NOMO-1 (cell line): Measurements from ENCODE around the gene LCE1F.

Source experiments
- DNase-seq, 2 experiments: peaks; one replicate each; lab custom pipeline; 2025; ENCODE audit not compliant: unreplicated experiment in 2 of 2; lab: John Stamatoyannopoulos, UW

LCE1F gene

DNA sequence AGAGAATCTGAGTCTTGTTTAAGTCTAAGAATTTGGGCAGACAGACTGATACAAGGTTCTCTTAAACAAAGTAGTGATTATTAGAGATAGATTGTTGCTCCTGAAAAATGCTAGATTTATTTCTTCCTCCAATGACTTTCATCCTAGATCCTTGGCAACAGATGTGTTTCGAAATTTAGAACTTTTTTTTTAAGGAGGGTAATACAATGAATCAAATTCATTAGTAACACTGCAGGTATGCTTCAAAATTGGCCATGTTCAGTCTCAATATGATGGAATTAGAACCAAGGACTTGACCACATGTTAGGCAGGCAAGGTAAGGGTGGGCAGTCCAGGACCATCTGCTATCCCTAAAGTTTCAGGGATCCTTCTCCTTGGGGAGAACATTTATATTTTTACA lies 4.5 kb upstream of the LCE1F start:
- DNase-seq: no peak

DNA sequence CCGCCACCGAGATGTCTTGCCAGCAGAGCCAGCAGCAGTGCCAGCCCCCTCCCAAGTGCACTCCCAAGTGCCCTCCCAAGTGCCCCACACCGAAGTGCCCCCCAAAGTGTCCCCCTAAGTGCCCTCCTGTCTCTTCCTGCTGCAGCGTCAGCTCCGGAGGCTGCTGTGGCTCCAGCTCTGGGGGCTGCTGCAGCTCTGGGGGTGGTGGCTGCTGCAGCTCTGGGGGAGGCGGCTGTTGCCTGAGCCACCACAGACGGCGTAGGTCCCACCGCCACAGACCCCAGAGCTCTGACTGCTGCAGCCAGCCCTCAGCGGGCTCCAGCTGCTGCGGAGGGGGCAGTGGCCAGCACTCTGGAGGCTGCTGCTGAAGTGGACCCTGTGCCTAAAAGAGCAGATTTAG lies 1.4 kb downstream of the LCE1F start:
- DNase-seq: no peak

DNA sequence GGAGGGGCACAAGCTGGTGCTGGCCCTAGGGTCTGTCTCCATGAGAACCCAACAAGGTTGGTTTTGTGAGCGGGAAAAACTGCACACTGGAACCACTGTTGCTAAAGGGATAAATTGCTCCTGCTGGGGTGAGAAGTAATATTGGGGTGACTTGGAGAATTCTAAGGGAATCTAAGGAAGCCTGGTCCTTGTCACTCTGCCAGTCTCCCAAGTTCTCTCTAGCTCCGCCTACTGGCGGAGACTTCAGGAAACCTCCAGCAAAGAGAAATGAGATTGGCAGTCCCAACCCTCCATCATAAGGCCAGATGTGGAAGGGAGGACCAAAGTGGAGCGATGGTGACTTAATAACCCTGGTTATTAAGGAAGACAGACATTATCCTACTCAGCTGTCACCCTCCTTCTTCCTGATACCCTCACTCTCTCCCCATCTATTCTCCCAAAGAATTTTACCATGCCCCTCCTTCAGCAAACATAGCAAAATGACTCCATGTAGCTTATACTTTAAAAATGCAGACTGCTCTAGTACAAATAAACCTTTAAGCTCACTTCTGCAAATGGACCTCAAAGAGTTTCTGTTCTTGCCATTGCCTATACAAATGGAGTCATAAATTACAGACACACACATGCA lies 2.7 kb downstream of the LCE1F start:
- DNase-seq: no peak

DNA sequence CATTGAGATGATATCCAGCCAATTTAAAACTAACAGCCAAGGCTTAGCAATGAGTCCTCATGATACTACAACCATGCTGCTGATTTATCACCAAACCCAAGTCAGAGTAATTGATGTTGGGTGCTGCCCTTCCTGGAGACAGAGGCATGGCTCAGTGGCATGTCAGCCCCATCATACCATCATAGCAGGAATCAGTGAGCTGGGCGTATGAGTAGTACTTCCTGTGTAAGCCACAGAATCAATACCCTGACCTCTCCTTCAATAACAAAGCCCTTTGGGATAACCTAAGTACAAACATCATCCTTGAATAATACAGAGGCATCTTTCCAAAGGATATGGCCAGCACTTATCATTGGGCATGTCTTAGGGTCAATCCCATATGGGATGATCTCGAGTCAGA lies 8.2 kb downstream of the LCE1F start:
- DNase-seq: no peak

DNA sequence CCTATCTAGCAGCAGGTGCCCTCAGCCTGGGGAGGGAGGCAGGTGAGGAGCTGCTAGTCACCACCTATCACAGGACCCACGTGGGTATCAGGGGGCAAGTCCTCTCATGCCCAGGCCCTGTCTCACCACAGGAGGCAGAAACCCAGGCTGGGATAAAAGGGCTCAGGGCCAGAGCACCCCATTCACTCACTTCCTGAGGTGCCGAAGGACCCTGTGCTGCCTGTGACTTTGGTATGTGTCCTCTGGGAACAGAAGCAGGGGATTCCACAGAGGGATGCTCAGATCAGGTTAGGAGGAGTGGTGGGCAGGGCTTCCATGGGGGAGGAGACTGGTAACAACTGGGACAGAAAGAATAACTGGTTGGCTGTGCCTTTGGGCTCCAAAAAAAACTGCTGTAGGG lies 11.1 kb downstream of the LCE1F start, which contains the start of gene LCE1E:
Gene LCE1E, plus strand, starts transcription at position 181 of the 400 bp plus-strand sequence. CDS start 1,043 bp downstream, outside the sequence.
- DNase-seq: no peak

DNA sequence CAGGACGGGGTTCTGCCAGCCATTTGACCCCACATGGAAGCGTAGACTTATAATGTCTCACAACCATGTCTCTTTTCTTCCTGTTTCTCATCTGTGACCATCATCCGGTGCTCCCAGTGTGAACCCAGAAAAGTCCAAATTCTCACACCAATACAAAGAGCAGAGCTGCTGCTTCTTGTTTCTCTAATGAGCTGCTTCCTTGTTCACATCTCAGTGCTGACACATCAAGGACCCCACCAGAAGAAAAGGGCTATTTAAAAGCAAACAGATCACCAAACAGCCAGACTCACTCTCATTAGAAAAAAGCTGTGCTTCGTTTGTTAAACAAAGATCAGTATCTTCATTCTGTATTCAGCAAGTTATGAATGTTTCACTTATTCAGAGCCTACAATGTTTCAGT lies 20.7 kb downstream of the LCE1F start:
- DNase-seq: no peak

DNA sequence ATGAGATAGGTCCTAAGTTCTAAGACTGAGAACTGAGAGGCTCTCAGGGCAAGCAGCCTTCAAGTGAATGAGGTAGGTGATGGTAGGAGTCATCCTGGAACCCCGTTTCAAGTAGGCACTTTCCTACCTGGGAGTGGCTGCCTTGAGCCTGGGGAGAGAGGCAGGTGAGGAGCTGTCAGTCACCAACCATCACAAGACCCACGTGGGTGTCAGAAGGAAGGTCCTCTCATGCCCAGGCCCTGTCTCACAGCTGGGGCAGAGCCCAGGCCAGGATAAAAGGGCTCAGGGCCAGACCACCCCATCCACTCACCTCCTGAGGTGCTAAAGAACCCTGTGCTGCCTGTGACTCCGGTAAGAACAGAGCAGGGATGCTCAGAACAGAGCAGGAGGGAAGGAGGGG lies 21.5 kb downstream of the LCE1F start, which contains the start of gene LCE1D:
Gene LCE1D, plus strand, starts transcription at position 301 of the 400 bp plus-strand sequence. CDS start 1,074 bp downstream, outside the sequence.
- no peak for DNase-seq

DNA sequence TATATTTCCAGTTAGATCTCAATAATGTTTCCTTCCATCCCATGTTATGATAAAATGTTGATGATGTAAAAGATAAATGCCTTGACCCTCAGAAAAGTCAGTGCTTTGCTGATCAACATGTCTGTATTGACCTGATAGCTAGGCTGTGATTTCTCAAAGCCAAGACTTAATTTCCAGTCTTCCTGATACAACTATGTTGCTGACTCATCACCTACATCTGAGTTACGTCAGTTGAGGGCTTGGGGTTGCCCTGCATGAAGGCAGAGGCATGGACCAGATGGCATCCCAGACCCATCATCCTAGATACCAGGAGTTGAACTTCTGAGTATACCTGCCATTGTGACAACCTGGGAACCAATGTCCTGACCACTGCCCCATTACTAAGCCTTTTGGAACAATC lies 26.4 kb downstream of the LCE1F start:
- no peak for DNase-seq

GRCh38 chr1:152806576-152806975 lies 31.6 kb downstream of the LCE1F start, which contains the start of gene LCE1C:
Gene LCE1C, minus strand, starts transcription at chr1:152806651. Its CDS starts 1,173 bp downstream, at chr1:152805478.
- no peak for DNase-seq

- no peak for DNase-seq
These were observed 36.1 kb downstream of the LCE1F start for GRCh38 chr1:152811050-152811449.

DNA sequence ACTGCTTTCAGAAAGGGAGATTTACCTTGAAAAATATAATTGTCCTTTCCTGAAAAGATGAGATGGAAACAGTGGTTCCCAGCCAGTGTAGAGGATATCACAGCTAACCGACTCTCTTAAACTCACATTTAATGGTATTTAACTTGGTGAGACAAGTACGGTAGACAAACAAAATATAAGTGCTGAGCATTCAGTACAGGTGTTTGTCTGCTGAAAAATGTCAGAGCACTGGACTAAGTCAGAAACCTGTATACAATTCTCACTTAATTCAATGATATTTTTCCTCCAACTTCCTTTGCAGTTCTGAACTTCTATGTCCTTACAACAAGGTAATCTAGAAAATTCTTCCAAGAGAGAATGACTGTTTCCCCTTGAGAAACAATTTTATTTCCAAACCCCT lies 36.7 kb downstream of the LCE1F start, which contains the start of gene LCE1B:
Gene LCE1B, plus strand, starts transcription at position 301 of the 400 bp plus-strand sequence. CDS start 476 bp downstream, outside the sequence.
- no peak for DNase-seq

DNA sequence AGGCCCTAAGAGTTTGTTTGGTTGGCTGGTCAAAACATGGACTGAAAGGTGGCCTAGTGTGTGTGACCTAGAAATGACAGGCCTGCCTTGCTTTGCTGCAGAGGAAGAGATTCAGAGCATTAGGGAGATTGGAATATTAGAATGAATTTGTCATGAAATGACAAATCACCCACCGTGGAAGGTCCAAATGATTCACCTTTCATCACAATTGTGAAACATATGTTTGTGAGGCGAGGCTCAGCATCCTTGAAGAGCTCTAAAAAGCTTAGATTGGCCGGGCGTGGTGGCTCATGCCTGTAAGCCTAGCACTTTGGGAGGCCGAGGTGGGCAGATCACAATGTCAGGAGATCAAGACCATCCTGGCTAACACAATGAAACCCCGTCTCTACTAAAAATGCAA lies 42.4 kb downstream of the LCE1F start:
- DNase-seq: no peak

- DNase-seq: no peak
These were observed 48.4 kb downstream of the LCE1F start for GRCh38 chr1:152823294-152823693.

DNA sequence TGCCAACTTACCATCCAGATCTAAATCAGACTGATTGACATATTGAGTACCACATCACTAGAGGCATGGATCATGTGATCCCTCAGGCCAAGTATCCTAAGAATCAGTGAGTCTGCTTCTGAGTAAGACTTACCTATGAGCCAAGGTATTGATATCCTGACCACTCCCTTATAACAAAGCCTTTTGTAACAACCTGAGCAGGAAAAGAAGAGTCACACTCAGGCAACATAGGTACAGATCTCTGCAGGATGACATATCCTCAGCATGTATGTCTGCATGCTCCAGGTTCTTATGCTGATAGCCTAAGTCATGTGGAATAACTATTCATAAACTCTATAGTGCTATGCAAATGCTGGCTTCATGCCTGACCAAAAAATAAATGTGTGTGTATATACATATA lies 50.0 kb downstream of the LCE1F start:
- no peak for DNase-seq
